ENCODE measurements around the gene PRPS1L1. TPM values are rescaled to one million over a fixed set of nuclear protein-coding genes. Genes with fewer than 3 reads are reported as not detected.

PRPS1L1 gene
- total RNA-seq, 3 donors from 2014 or later, result not detected

GRCh38 chr7:18013936-18014335, 13.7 kb downstream of the PRPS1L1 start:
- no peaks in the 10 kb centered on the region for H3K9me3 ChIP-seq
- ATAC-seq (peak; percentile 74), DNase-seq (no peak)
- H3K36me3 ChIP-seq (ENCODE audit: low read depth), result no peaks in the 10 kb centered on the region
- no peak for TF ChIP-seq CTCF (IDR thresholded peaks at IDR 0.05)
- intact Hi-C loops (cut with DNase I, micrococcal nuclease), result no loop called here
- no peaks in the 10 kb centered on the region for H3K4me1 ChIP-seq (ENCODE audit: low read depth)
- no peak overlapping the region for H3K4me3 ChIP-seq

GRCh38 chr7:18004372-18004771, 23.3 kb downstream of the PRPS1L1 start:
- Histone ChIP-seq H3K4me3 (no peak overlapping the region), H3K36me3 (ENCODE audit: low read depth) (no peaks in the 10 kb centered on the region), H3K9me3 (no peaks in the 10 kb centered on the region), H3K4me1 (ENCODE audit: low read depth) (no peaks in the 10 kb centered on the region)
- DNase-seq (no peak), ATAC-seq (no peak)
- no peak for TF ChIP-seq CTCF (IDR thresholded peaks at IDR 0.05)
- intact Hi-C loops (cut with DNase I, micrococcal nuclease), result no loop called here

- ATAC-seq (no peak), DNase-seq (no peak)
- TF ChIP-seq CTCF (IDR thresholded peaks at IDR 0.05), result no peak
- Histone ChIP-seq H3K4me3 (no peak overlapping the region), H3K36me3 (ENCODE audit: low read depth) (no peaks in the 10 kb centered on the region), H3K4me1 (ENCODE audit: low read depth) (no peaks in the 10 kb centered on the region), H3K9me3 (peaks cover 2% of the 10 kb centered on the region)
- intact Hi-C loops (cut with DNase I, micrococcal nuclease), result no loop called here
Observed at GRCh38 chr7:18003286-18003994, 24.2 kb downstream of the PRPS1L1 start.

- intact Hi-C loops (cut with DNase I, micrococcal nuclease), result no loop called here
- DNase-seq (no peak), ATAC-seq (no peak)
- H3K4me3 ChIP-seq, result no peak overlapping the region
- H3K36me3 ChIP-seq (ENCODE audit: low read depth), result no peaks in the 10 kb centered on the region
- no peaks in the 10 kb centered on the region for H3K4me1 ChIP-seq (ENCODE audit: low read depth)
- TF ChIP-seq CTCF (IDR thresholded peaks at IDR 0.05), result no peak
- H3K9me3 ChIP-seq, result peaks cover 2% of the 10 kb centered on the region
Observed at GRCh38 chr7:17998692-17999091, 29.0 kb downstream of the PRPS1L1 start.

GRCh38 chr7:17996442-17997223, 31.0 kb downstream of the PRPS1L1 start:
- no peak for DNase-seq
- no peak for ATAC-seq
- Histone ChIP-seq H3K9me3 (peaks cover 2% of the 10 kb centered on the region), H3K4me3 (no peak overlapping the region), H3K4me1 (ENCODE audit: low read depth) (no peaks in the 10 kb centered on the region), H3K36me3 (ENCODE audit: low read depth) (no peaks in the 10 kb centered on the region)
- no peak for TF ChIP-seq CTCF (IDR thresholded peaks at IDR 0.05)
- intact Hi-C loops (cut with DNase I, micrococcal nuclease), result no loop called here
